DMS153 treated with DMSO at 0.1 percent for 48 hours (cell line): ENCODE data around the gene ENDOV.

Source experiments
- DNase-seq: peaks from one replicate; lab custom pipeline; 2025; ENCODE audit not compliant: unreplicated experiment; lab: John Stamatoyannopoulos, UW

Gene ENDOV

GRCh38 chr17:80447790-80448189, 32.8 kb downstream of the ENDOV start:
- no peak for DNase-seq

- no peak for DNase-seq
Measured at GRCh38 chr17:80449194-80449929, 34.4 kb downstream of the ENDOV start.

GRCh38 chr17:80449930-80450576, 35.1 kb downstream of the ENDOV start:
- no peak for DNase-seq

- no peak for DNase-seq
Measured at GRCh38 chr17:80451104-80451775, 36.3 kb downstream of the ENDOV start.

- DNase-seq, result no peak
Measured at GRCh38 chr17:80452173-80452915, 37.4 kb downstream of the ENDOV start.

- no peak for DNase-seq
Measured at GRCh38 chr17:80453126-80453997, 38.4 kb downstream of the ENDOV start.

GRCh38 chr17:80453998-80454556, 39.1 kb downstream of the ENDOV start:
- DNase-seq, result no peak

GRCh38 chr17:80454557-80455335, 39.8 kb downstream of the ENDOV start:
- DNase-seq, result peak; percentile 95

GRCh38 chr17:80455336-80455710, 40.4 kb downstream of the ENDOV start:
- no peak for DNase-seq

GRCh38 chr17:80455784-80456183, 40.8 kb downstream of the ENDOV start:
- no peak for DNase-seq

GRCh38 chr17:80456465-80457235, 41.7 kb downstream of the ENDOV start:
- no peak for DNase-seq

GRCh38 chr17:80457236-80457856, 42.4 kb downstream of the ENDOV start:
- DNase-seq, result no peak

GRCh38 chr17:80458016-80458415, 43.0 kb downstream of the ENDOV start:
- no peak for DNase-seq

- DNase-seq, result no peak
Measured at GRCh38 chr17:80459234-80459633, 44.3 kb downstream of the ENDOV start.

GRCh38 chr17:80460429-80460834, 45.5 kb downstream of the ENDOV start:
- DNase-seq, result no peak

GRCh38 chr17:80461528-80462160, 46.7 kb downstream of the ENDOV start:
- DNase-seq, result no peak

GRCh38 chr17:80463784-80464400, 48.9 kb downstream of the ENDOV start:
- no peak for DNase-seq
